Urinary bladder (tissue), 4 donors: Measurements from ENCODE around the gene WEE1. TPM values are rescaled to one million over a fixed set of nuclear protein-coding genes. Genes with fewer than 3 reads are reported as not detected.

ENCODE experiments used
- DNase-seq: peaks from one replicate; pipeline ENCODE4 v3.0.0-alpha.2; 2015; ENCODE audit errors: extremely low spot score
- H3K27ac ChIP-seq: one replicate; pipeline ENCODE4 v1.5.1; 2013; ENCODE audit warnings: low read depth, mild to moderate bottlenecking, moderate library complexity
- H3K36me3 ChIP-seq: one replicate; pipeline ENCODE4 v1.6.1; 2013; ENCODE audit warnings: mild to moderate bottlenecking, moderate library complexity; ENCODE audit not compliant: insufficient read depth
- H3K4me1 ChIP-seq: one replicate; pipeline ENCODE4 v1.6.1; 2013; ENCODE audit warnings: mild to moderate bottlenecking, moderate library complexity; ENCODE audit not compliant: insufficient read depth
- H3K4me3 ChIP-seq: one replicate; pipeline ENCODE4 v1.5.1; 2013; ENCODE audit warnings: low read depth, low read length
- WGBS: extraction: QIAGEN DNeasy Blood & Tissue Kit; methylation state at CpG from one replicate; pipeline ENCODE4 v1.1.7; 2013; 5-methylcytosine and 5-hydroxymethylcytosine counted together
- polyA plus RNA-seq: library from polyadenylated mRNA; stranded (reverse); fragments of 200-250 nt; gene quantifications from one replicate; pipeline ENCODE4 v1.2.3, GENCODE V29; 2013
- total RNA-seq: library from RNA; depleted of rRNA; stranded (reverse); fragments of >200 nt; gene quantifications from one replicate; pipeline ENCODE4 v1.2.3, GENCODE V29; 2014
- donor health status: healthy with polysubstance abuse.
- donor health status: healthy.

WEE1 gene
- total and polyA plus RNA-seq, 2 donors, result 25.1 to 95.5 TPM

DNA sequence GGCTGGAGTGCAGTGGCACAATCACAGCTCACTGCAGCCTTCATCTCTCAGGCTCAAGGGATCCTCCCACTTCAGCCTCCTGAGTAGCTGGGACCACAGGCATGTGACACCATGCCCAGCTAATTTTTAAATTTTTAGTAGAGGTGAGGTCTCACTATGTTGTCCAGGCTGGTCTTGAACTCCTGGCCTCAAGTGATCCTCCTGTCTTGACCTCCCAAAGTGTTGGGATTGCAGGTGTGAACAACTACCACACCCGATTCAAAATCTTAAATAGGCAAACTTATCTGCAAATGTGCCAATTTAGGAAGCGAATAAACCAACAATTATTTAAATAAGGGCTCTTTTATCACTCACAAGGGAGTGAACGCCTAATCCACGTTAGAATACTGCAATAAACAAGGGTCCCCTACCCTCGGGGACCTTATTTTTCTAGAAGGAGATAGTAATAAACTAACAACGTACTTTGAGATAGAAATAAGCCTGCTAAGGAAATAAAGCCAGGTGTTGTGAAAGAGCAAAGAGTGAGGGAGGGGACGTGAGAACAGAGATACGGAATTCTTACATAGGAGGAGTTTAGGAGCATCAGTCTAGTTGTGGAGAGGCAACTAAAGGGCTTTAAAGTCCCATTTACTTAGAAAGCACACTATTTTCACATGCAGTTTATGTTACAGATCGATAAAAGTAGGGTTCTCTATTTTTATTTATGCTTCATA is 3.0 kb upstream of the WEE1 start:
- H3K4me1 ChIP-seq, result peaks cover 2% of the 10 kb centered on the region
- H3K27ac ChIP-seq, result no peak overlapping the region
- H3K4me3 ChIP-seq, result no peak overlapping the region
- 76% methylated on average over 9 of the region's 9 CpGs for WGBS
- no peak for DNase-seq
- H3K36me3 ChIP-seq, result no peaks in the 10 kb centered on the region

DNA sequence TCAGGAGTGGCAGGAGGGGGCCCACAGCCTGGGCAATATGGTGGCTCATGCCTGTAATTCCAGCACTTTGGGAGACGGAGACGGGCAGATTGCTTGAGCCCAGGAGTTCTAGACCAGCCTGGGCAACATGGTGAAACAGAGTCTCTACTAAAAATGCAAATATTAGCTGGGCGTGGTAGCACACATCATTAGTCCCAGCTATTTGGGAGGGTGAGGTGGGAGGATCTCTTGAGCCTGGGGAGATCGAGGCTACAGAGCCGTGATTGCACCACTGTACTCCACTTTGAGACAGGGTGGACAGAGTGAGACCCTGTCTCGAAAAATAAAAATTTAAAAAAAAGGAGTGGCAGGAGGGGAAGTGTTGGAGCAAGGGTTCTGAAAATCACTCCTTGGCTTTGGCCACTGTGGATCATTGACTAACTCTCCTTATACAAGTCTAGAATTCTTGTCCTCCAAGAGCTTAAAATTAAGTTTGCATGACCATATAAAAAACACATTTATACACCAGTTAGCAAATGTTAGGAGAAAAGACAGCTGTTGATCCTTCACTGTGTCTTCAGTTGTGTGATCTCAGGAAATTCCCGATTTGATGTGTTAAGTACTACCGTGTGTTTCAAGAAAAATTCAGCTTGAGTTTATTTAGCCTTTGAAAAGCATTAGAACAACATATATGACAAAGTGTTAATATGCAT is 2.3 kb upstream of the WEE1 start:
- WGBS, result 85% methylated on average over 8 of the region's 8 CpGs

DNA sequence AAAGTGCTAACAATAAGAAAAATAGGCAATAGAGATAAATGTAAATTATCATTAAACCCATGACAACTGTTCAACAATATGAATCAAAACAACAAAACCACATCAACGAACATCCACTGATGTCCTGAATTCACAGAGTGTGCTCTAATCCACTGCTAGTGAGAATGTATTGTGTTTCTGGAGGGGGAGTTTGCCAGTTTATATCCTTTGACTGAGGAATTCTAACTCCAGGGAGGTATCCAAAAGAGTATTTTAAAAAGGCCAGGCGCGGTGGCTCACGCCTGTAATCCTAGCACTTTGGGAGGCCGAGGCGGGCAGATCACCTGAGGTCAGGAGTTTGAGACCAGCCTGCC is 1.7 kb upstream of the WEE1 start:
- no peak overlapping the region for H3K4me3 ChIP-seq
- no peak overlapping the region for H3K27ac ChIP-seq
- no peaks in the 10 kb centered on the region for H3K36me3 ChIP-seq
- no peak for DNase-seq
- WGBS, result 91% methylated on average over 6 of the region's 6 CpGs
- H3K4me1 ChIP-seq, result peaks cover 2% of the 10 kb centered on the region

More for the DNA sequence above, 2.3 kb upstream of the WEE1 start:
- no peak for DNase-seq
- Histone ChIP-seq H3K27ac (no peak overlapping the region), H3K36me3 (no peaks in the 10 kb centered on the region), H3K4me1 (peaks cover 2% of the 10 kb centered on the region), H3K4me3 (no peak overlapping the region)

DNA sequence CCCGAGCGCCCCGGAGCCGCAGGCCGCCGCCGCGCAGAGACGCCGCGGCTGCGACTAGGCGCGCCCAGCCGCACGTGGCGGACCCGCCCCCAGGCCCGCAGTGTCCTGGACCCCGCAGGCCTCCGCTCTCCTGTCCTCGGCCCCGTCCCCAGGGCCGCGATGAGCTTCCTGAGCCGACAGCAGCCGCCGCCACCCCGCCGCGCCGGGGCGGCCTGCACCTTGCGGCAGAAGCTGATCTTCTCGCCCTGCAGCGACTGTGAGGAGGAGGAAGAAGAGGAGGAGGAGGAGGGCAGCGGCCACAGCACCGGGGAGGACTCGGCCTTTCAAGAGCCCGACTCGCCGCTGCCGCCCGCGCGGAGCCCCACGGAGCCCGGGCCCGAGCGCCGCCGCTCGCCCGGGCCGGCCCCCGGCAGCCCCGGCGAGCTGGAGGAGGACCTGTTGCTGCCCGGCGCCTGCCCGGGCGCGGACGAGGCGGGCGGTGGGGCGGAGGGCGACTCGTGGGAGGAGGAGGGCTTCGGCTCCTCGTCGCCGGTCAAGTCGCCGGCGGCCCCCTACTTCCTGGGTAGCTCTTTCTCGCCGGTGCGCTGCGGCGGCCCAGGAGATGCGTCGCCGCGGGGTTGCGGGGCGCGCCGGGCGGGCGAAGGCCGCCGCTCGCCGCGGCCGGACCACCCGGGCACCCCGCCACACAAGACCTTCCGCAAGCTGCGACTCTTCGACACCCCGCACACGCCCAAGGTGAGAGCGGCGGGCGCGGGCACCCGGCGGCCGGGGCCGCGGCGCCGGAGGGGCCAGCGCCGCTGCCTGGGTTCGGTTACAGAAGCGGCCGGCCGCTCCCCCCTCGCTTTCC is 528 bp downstream of the WEE1 start:
- peak overlapping the region; percentile 95 for H3K27ac ChIP-seq
- H3K4me3 ChIP-seq, result peak overlapping the region; percentile 93
- DNase-seq, result no peak
- H3K36me3 ChIP-seq, result no peaks in the 10 kb centered on the region
- WGBS, result under 1% methylated on average over 121 of the region's 122 CpGs
- H3K4me1 ChIP-seq, result no peaks in the 10 kb centered on the region

DNA sequence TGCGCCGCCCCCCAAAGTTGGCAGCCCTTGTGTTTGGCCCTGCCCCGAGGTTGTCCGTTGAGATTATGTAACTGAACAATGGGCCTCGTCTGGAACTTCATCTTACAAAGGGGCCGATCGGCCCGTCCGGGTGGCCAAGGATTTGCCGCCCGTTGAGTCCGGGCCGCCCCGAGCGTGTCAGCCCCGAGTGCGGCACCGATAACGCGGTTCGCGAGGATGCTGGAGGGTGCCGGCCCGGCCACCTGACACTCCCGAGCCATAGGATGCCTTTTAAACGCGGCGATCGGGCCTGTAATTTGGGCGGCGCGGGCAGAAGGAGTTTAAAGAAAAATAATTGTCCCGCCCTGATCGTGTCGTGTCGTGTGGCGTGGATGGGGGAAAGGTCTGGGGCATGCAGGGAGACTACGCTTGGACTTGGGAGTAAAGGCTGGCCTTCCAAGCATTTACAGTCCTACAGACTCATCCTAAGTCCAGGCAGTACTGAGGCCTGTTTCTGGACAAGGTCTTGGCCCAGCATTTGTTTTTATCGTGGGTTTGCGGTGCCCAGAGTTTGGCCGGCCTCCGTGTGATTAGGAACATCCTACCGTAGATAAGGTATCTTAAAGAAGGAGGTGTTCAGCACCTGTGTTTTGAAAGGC is 1.3 kb downstream of the WEE1 start:
- Histone ChIP-seq H3K27ac (peak overlapping the region; percentile 95), H3K36me3 (no peaks in the 10 kb centered on the region)
- no peak for DNase-seq

DNA sequence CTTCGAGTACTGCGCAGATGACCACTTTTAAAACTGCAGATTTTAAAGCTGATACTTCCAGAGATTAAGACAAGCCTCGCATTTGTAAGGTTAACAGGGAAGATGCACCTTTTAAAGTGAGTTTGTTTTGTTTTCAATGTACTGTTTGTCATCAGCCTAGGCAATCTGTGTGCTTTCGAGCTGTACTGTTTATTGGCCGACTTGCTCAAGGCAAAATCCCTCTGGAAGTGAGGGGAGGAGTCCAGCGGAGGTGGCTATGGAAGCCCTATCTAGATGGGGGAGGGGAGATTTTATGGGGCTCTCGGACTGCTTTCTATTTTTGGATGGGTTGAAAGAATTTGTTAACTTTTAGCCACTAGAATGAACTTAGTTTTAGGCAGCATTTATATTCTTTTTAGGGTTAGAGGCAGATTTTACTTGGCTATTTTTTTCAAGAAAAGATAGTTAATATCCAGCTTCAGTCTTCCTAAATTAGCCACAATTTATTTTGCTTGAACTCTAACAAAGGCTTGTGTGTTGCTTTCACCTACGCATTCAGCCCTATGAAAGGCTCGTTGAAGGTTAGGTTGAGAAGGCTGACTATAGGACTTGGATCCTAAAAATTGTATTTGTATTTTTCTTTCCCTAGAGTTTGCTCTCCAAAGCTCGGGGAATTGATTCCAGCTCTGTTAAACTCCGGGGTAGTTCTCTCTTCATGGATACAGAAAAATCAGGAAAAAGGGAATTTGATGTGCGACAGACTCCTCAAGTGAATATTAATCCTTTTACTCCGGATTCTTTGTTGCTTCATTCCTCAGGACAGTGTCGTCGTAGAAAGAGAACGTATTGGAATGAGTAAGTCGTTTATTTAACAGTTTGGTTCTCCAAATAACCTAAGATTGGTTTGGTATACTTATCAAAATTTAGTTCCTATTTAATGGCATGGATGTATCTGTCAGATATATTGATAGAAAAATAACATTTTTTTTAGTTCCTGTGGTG is 2.1 kb downstream of the WEE1 start:
- no peaks in the 10 kb centered on the region for H3K36me3 ChIP-seq
- WGBS, result 4% methylated on average over 17 of the region's 17 CpGs
- H3K27ac ChIP-seq, result peak overlapping the region; percentile 95
- peak overlapping the region; percentile 93 for H3K4me3 ChIP-seq
- DNase-seq, result peak; percentile 76
- H3K4me1 ChIP-seq, result no peaks in the 10 kb centered on the region

More for the DNA sequence above, 1.3 kb downstream of the WEE1 start:
- Histone ChIP-seq H3K4me1 (no peaks in the 10 kb centered on the region), H3K4me3 (peak overlapping the region; percentile 93)
- WGBS, result under 1% methylated on average over 43 of the region's 43 CpGs

DNA sequence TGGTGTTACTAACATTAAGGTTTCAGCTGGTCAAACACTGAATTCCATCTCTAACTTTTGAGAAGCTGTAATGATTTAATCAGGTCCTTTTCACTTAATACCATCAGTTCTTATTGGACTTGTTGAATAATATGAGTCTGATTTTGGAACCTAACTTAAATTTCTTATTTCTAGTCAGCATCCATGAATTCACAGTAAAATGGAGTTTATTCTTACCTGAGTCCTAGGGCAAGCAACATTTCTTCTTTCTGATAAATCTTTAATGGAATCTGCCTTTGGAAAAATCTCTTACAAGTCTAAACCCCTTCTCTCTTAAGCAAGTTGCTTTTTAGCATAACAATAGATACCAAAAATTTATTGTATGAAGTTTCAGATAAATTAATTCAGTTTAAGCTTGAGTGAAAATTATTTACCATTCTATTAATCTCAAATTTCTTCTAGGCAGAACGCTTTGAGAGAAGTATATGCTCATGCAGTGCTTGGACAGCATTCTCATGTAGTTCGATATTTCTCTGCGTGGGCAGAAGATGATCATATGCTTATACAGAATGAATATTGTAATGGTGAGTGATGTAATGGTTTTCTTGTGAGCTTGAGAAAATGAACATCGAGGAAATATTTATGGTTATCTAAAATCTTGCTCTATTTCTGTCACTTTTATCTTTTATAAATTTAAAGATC is 3.4 kb downstream of the WEE1 start:
- Histone ChIP-seq H3K4me1 (no peaks in the 10 kb centered on the region), H3K36me3 (no peaks in the 10 kb centered on the region), H3K4me3 (peak overlapping the region; percentile 27), H3K27ac (no peak overlapping the region)
- DNase-seq, result no peak
- 22% methylated on average over 4 of the region's 4 CpGs for WGBS

DNA sequence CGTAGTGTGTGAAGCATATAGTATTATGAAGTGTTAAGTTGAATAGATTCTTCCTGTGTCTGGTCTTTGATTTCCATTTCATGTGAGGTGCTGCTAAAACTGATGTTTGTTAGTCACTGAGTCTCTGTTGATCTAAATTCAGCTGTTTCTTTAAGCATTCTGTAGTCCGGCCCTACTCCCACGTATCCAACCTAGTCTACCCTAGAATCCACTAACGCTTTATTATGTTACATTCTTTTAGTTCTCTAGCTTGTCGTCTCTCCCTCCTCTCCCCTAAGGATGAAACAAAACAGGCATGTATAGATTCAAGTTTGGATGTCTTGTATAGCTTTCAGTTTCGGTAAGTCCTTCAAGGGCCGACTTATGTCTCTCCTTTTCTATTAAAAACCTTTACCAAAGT is 4.1 kb downstream of the WEE1 start:
- Histone ChIP-seq H3K36me3 (no peaks in the 10 kb centered on the region), H3K4me3 (peak overlapping the region; percentile 27), H3K27ac (peak overlapping the region; percentile 34), H3K4me1 (no peaks in the 10 kb centered on the region)
- WGBS, result 30% methylated on average over 7 of the region's 7 CpGs
- DNase-seq, result no peak

DNA sequence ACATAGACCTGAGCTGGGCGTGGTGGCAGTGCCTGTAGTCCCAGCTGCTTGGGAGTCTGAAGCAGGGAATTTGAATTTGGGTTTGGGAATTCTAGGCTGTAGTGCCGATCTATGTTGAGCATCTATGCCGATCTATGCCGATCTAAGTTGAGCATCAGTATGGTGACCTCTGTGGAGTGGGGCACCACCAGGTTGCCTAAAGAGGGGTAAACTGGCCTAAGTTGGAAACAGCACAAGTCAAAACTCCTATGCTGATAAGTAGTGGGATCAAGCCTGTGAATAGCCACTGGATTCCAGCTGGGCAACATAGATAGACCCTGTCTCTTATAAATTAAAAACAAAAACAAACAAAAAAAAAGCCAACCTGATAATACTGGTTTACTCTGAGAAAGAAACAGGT is 7.4 kb downstream of the WEE1 start:
- Histone ChIP-seq H3K36me3 (no peaks in the 10 kb centered on the region), H3K4me3 (no peak overlapping the region), H3K27ac (no peak overlapping the region), H3K4me1 (no peaks in the 10 kb centered on the region)
- WGBS, result 97% methylated on average over 4 of the region's 4 CpGs
- DNase-seq, result no peak

DNA sequence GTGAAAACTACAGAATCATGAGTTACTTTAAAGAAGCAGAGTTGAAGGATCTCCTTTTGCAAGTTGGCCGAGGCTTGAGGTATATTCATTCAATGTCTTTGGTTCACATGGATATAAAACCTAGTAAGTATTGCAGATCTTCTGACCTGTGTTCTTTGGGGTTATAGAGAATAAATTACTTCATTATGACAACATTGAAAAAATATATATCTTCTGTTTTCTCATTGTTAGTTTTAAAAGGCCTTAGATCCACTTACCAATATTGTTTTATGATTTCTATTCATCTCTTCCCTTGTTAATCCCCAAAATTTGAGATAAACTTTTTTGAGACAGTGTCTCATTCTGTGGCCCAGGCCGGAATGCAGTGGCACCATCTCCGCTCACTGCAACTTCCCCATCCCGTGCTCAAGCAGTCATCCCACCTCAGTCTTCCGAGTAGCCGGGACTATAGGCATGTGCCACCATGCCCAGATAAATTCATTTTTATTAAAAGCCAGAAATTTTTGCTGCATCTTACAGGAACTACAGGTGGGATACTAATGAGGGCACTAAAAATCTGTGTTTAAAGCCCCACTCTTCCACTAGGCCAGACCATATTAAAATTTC is 8.2 kb downstream of the WEE1 start:
- DNase-seq, result no peak
- Histone ChIP-seq H3K4me1 (no peaks in the 10 kb centered on the region), H3K36me3 (peaks cover 3% of the 10 kb centered on the region), H3K27ac (no peak overlapping the region), H3K4me3 (no peak overlapping the region)
- 97% methylated on average over 6 of the region's 6 CpGs for WGBS

DNA sequence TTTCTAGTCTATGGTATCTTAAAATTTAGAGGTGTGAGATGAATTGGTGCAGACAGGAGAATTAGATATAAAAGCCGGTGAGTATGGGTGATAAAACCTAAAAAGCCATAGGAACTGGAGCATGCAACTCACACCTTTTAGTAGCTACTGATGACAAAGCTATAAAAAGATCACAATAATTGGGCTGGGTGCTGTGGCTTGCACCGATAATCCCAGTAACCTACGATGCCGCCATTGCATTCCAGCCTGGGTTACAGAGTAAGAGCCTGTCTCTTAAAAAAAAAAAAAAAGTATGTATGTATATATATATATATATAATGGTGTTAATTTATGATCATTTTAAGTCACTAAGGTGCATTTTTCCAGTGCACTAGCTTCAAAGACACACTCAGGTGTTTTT is 17.2 kb downstream of the WEE1 start:
- WGBS, result 57% methylated on average over 4 of the region's 4 CpGs
- H3K27ac ChIP-seq, result no peak overlapping the region
- DNase-seq, result no peak
- H3K4me1 ChIP-seq, result no peaks in the 10 kb centered on the region
- H3K36me3 ChIP-seq, result peaks cover 10% of the 10 kb centered on the region
- H3K4me3 ChIP-seq, result no peak overlapping the region
